HG03108 (cell line): ENCODE data around the gene LONP2.
"Not testable (repeated sequence)": the region's sequence is repeated elsewhere in the genome, so short reads cannot be mapped to it uniquely, and the experiment has no call there.

Experiments used
- ATAC-seq: cut with Tn5 transposase; IDR thresholded peaks from one replicate; pipeline ENCODE4 v1.9.1; 2021; ENCODE audit warnings: moderate library complexity; ENCODE audit not compliant: unreplicated experiment

The LONP2 gene

DNA sequence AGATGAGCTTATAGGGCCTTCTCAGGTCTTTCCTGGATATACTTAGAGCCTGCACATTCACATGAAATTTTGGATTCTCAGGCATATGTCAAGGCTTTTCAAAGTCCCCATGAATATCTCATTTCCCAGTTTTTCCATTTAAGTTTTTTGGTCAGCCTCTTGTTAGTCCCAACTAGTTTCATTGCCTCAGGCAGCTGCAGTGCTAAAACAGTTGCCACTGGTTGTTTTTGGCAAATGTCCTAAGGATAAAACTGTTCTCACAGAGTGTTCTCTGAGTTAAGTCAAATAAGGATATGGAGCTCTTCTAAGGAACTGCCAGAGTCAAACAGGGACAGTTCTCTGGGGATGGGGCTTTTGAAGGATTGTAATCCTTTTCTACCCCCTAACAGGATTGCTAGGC, 43.1 kb downstream of the LONP2 start:
- ATAC-seq: no peak

GRCh38 chr16:48291303-48291702, 47.2 kb downstream of the LONP2 start:
- no peak for ATAC-seq

- ATAC-seq: no peak
Measured at GRCh38 chr16:48291754-48292153, 47.7 kb downstream of the LONP2 start.

- no peak for ATAC-seq
Measured at GRCh38 chr16:48292452-48292851, 48.4 kb downstream of the LONP2 start.

DNA sequence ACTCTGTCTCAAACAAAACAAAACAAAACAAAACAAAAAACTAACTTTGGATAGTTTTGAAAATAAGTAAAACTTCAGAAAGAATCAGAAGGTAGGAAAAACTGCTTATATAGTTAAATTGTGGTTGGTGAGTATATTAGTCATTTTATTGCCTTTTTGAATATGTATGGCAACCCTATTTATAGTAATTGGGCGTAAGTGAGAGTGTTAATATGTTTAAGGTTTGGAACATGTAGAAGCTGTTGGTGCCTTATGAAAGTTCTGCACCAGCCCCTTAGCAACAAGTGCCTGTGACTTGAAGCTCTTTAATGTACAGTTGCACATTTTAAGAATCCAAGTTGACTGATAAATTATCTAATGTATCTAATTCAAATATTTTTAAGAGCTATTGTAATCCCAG, 50.6 kb downstream of the LONP2 start:
- no peak for ATAC-seq

DNA sequence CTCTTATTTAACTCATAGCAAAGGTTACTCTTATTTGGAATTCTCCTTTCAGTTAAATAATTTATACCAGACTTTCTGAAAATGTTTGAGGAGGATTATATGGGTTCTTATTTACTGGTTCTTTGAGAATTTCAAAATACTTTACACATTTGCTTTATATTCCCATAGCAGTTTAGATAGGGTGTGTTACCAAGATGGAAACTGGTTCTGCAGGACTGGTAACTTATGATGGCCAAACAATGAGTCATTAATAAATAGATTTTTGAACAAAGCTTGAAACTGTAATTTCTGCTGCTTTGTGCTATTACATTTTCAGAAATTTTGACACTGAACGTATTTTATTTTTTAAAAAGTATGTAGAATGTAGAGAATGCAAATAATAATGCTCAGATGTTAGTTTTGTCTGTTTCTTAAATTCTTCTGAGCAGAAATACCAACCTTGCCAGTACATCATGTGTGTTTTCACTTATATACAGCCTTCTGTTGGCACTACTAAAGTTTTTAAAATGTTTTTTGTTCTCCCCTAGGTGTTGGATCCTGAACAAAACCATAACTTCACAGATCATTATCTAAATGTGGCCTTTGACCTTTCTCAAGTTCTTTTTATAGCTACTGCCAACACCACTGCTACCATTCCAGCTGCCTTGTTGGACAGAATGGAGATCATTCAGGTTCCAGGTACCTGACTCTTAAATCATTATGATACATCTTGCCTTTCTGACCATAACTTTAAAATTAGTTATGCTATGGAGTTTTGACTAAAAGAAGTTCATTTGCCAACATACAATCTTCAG, 51.6 kb downstream of the LONP2 start:
- ATAC-seq: no peak

DNA sequence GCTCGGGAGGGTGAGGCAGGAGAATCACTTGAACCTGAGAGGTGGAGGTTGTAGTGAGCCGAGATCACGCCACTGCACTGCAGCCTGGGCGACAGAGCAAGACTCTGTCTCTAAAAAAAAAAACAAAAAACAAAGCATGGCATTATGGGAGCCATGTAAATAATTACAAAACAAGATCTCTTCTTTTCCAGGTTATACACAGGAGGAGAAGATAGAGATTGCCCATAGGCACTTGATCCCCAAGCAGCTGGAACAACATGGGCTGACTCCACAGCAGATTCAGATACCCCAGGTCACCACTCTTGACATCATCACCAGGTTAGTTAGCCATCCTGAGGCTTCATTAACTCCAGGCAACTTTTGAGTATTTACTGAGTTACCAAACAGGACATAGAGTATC, 55.4 kb downstream of the LONP2 start:
- no peak for ATAC-seq

DNA sequence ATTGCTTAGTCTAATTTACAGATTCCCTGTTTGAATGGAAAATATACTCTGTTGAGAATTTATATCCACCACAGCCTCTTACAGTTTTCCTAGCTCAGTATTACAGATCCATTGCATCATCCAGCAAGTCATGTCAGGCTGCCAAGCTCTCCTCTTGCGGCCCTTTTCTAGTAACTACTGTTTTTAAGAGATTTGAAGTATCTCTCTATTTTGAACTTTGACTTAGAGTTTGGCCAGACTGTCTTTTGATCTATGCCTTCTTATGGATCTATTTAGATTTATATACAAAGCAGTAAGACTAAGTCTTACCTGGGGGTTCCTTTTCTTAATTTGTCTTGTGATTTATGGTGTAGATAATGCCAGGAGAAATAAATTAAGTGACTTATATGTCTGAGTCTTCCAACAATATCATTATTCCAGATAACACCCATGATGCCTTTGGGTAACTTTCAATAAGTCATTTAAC, 56.3 kb downstream of the LONP2 start:
- no peak for ATAC-seq

DNA sequence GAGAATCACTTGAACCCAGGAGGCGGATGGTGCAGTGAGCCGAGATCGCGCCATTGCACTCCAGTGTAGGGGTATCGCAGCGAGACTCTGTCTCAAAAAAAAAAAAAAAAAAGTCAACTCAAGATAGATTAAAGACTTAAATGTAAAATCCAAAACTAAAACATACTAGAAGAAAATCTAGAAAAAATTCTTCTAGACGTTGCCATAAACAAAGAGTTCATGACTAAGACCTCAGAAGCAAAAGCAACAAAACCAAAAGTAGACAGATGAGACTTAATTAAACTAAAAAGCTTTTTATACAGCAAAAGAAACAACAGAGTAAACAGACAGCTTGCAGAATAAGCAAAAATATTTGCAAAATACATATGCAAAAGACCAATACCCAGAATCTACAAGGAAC, 64.4 kb downstream of the LONP2 start:
- no peak for ATAC-seq

GRCh38 chr16:48310908-48311641, 67.0 kb downstream of the LONP2 start:
- ATAC-seq: no peak

GRCh38 chr16:48313905-48314304, 69.8 kb downstream of the LONP2 start:
- not testable (repeated sequence) for ATAC-seq

DNA sequence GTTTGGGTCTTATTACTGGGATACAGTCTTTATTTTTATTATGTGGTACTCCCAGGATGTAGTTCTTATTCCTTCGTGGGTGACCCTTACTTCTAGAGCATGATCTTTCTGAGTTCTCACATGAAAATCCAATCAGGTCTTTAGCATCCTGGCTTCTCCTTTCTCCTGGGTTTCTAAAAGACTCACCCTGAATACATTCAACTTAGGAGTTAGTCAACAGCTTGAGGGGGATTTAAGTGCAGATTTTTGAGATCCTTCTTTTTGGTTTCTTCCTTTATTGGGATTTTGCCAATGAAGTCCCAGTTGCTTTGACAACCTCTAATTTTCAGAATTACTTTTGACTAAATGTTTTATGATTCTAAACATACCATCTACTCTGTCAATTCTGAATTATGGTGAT, 72.9 kb downstream of the LONP2 start:
- no peak for ATAC-seq

GRCh38 chr16:48317614-48318315, 73.7 kb downstream of the LONP2 start:
- no peak for ATAC-seq

GRCh38 chr16:48318630-48319029, 74.5 kb downstream of the LONP2 start:
- no peak for ATAC-seq

- ATAC-seq: no peak
Measured at GRCh38 chr16:48321317-48322036, 77.4 kb downstream of the LONP2 start.

DNA sequence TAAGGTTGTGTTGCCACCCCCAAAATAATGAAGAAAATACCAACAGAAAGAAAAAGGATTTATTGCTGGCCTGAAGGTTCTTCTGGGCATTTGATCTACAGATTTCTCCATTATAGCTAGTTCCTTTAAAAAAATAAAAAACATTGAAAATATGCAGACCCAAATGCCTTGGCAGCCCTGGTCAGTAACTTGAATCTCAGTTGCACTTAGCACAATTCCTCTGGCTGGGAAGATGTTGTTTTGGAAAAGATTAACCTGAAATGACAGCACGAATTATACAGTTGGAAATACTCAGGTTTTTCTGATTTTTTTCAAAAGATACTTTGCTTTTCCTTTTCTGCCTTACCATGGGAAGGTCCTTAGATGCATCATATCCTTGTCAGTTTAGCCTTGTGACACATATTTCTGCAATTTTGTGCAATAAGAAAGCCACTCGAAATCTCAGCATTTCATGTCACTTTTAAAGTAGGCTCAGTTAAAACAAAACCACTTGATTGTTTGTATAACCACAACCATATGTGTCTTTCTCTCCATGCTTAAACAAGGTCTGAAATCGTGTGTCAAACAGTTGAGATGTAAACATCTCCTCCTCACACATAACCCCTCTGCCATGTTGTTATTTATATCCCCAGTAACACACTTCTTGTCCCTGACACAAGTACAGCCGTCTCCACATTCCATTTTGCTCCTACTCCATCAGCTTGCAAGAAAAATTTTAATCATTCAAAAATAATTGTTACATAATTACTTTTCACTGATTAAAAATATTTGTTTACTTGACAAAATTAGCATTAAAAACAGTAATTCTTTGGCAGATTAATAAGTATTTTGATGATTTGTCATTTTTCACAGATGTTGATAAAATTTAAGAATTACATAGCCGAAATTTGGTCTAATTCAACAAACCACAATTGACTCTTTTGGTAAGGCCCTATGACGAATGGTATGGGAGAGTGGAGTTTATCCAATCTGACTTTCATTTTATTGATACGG, 80.0 kb downstream of the LONP2 start:
- ATAC-seq: no peak

DNA sequence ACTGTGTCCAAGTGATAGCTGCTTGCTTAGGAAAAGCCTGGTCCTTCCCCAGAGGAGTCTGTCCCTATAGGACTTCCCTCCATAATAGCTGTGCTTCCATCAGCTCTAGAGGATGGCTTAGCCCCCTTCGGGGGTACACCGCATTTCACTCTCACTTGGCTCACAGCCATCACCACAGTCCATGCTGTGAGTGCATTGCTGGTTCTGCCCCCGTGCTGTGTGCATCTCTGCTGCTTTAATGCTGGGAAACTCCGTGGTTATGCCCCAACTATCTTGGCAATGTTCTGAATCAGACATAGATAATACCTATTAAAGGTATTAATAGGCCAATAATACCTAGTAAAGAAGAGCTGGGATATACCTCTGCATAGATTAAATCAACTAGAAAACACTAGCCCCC, 82.8 kb downstream of the LONP2 start:
- no peak for ATAC-seq

DNA sequence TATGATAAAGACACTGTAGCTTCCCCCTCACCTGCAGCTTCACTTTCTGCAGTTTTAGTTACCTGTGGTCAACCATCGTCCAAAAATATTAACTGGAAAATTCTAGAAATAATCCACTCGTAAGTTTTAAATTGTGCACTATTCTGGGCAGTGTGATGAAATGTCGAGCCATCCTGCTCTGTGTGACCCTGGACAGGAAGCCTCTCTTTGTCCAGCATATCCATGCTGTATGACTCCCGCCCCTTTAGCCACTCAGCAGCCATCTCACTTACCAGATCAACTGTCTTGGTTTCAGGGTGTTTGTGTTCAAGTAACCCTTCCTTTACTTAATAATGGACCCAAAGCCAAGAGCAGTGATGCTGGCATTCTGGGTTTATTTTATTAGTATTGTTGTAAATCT, 85.0 kb downstream of the LONP2 start:
- ATAC-seq: no peak

GRCh38 chr16:48330189-48330840, 86.2 kb downstream of the LONP2 start:
- no peak for ATAC-seq
